Keratinocyte (primary cell): ENCODE measurements around the gene NPIPA7.
"Not testable (repeated sequence)": the region's sequence is repeated elsewhere in the genome, so short reads cannot be mapped to it uniquely, and the experiment has no call there.

Source experiments
- EZH2 ChIP-seq: IDR thresholded peaks from one replicate; pipeline ENCODE4 v1.6.1; 2012; ENCODE audit warnings: inconsistent platforms, mild to moderate bottlenecking, low read length, moderate library complexity
- TF ChIP-seq, protein P1 (sequence below), 3 experiments: IDR thresholded peaks in 1 of 3; conservative IDR thresholded peaks in 1 of 3; optimal IDR thresholded peaks in 1 of 3; 2 replicates in 2 of 3; 3 replicates in 1 of 3; pipeline versions ENCODE3 to v1.5.1; 2011; ENCODE audit warnings: low read length in 3 of 3, mild to moderate bottlenecking in 3 of 3, moderate library complexity in 2 of 3, control low read depth in 1 of 3, inconsistent platforms in 1 of 3; ENCODE audit not compliant: insufficient read depth in 2 of 3; ENCODE audit errors: extremely low read depth in 1 of 3

DNA sequence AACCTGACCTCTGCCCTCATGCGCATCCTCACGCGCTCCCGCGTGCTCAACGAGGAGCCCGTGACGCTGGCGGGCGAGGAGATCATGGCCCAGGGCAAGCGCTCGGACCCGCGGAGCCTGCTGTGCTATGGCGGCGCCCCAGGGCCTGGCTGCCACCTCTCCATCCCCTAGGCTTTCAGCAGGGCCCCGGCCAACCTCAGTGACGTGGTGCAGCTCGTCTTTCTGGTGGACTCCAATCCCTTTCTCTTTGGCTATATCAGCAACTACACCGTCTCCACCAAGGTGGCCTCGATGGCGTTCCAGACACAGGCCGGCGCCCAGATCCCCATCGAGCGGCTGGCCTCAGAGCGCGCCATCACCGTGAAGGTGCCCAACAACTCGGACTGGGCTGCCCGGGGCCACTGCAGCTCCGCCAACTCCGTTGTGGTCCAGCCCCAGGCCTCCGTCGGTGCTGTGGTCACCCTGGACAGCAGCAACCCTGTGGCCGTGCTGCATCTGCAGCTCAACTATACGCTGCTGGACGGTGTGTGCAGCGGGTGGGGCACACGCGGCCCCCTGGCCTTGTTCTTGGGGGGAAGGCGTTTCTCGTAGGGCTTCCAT is 7.7 kb upstream of the NPIPA7 start:
- TF ChIP-seq, protein P1, sequence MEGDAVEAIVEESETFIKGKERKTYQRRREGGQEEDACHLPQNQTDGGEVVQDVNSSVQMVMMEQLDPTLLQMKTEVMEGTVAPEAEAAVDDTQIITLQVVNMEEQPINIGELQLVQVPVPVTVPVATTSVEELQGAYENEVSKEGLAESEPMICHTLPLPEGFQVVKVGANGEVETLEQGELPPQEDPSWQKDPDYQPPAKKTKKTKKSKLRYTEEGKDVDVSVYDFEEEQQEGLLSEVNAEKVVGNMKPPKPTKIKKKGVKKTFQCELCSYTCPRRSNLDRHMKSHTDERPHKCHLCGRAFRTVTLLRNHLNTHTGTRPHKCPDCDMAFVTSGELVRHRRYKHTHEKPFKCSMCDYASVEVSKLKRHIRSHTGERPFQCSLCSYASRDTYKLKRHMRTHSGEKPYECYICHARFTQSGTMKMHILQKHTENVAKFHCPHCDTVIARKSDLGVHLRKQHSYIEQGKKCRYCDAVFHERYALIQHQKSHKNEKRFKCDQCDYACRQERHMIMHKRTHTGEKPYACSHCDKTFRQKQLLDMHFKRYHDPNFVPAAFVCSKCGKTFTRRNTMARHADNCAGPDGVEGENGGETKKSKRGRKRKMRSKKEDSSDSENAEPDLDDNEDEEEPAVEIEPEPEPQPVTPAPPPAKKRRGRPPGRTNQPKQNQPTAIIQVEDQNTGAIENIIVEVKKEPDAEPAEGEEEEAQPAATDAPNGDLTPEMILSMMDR (optimal IDR thresholded peaks at IDR 0.05 in 1 of 3, IDR thresholded peaks at IDR 0.05 in 1 of 3, conservative IDR thresholded peaks at IDR 0.05 in 1 of 3; ENCODE audit: extremely low read depth in 1 of 3, insufficient read depth in 2 of 3, low read length in 3 of 3), result not testable (repeated sequence)
- TF ChIP-seq EZH2, result not testable (repeated sequence)
